Heart left ventricle (tissue), 16 donors: Measurements from ENCODE around the gene SMIM44. TPM values are rescaled to one million over a fixed set of nuclear protein-coding genes. Genes with fewer than 3 reads are reported as not detected.

Source experiments
- ATAC-seq, 4 donors: fragments of 200-7000 bp; cut with Tn5 transposase; one replicate each; pipeline ENCODE4 v1.9.1; 2020 to 2022; ENCODE audit warnings: moderate library complexity in 4 of 4, mild to moderate bottlenecking in 3 of 4, moderate number of reproducible peaks in 1 of 4
- DNase-seq, 5 donors: peaks; one replicate each; pipeline ENCODE4 v3.0.0-alpha.2; 2020
- H3K27ac ChIP-seq, 12 donors: fragments of 200-600 bp; sonication (generic) in 4 of 12; one replicate each; pipeline versions ENCODE4 v1.5.0 to v1.8.0; 2016 to 2022; ENCODE audit warnings: mild to moderate bottlenecking in 2 of 12
- H3K27me3 ChIP-seq, 9 donors: fragments of 200-600 bp; sonication (generic) in 2 of 9; one replicate each; pipeline versions ENCODE4 v1.5.1 to v1.8.0; 2016 to 2022; ENCODE audit warnings: mild to moderate bottlenecking in 3 of 9
- H3K36me3 ChIP-seq, 9 donors: fragments of 200-600 bp; sonication (generic) in 2 of 9; one replicate each; pipeline versions ENCODE4 v1.5.0 to v1.8.0; 2018 to 2022; ENCODE audit warnings: mild to moderate bottlenecking in 2 of 9
- H3K4me1 ChIP-seq, 12 donors: fragments of 200-600 bp; sonication (generic) in 4 of 12; one replicate each; pipeline versions ENCODE4 v1.5.0 to v1.8.0; 2016 to 2022; ENCODE audit warnings: mild to moderate bottlenecking in 3 of 12
- H3K4me3 ChIP-seq, 12 donors: fragments of 200-600 bp; sonication (generic) in 4 of 12; one replicate each; pipeline versions ENCODE4 v1.5.0 to v1.8.0; 2017 to 2022; ENCODE audit warnings: mild to moderate bottlenecking in 9 of 12, moderate library complexity in 4 of 12
- H3K9me3 ChIP-seq, 12 donors: fragments of 200-600 bp; sonication (generic) in 4 of 12; one replicate each; pipeline versions ENCODE4 v1.5.0 to v1.8.0; 2016 to 2022; ENCODE audit warnings: mild to moderate bottlenecking in 1 of 12
- CTCF ChIP-seq, 12 donors: fragments of 200-600 bp; sonication (generic) in 4 of 12; IDR thresholded peaks; one replicate each; pipeline versions ENCODE4 v1.5.0 to v1.8.0; 2018 to 2022; ENCODE audit warnings: antibody characterized with exemption in 12 of 12, mild to moderate bottlenecking in 5 of 12
- POLR2A ChIP-seq, 2 donors: fragments of 450-650 bp; IDR thresholded peaks; one replicate each; pipeline ENCODE4 v1.6.1; 2017; ENCODE audit warnings: antibody characterized with exemption in 2 of 2, mild to moderate bottlenecking in 2 of 2, moderate library complexity in 2 of 2
- WGBS, 4 donors: extraction: QIAGEN DNeasy Blood & Tissue Kit in 2 of 4; methylation state at CpG; one replicate each; pipeline versions ENCODE4 v1.1.5 to v1.1.7; 2013 to 2018; 5-methylcytosine and 5-hydroxymethylcytosine counted together
- intact Hi-C, 10 donors: fragments of 100-400 bp; cut with DNase I; formaldehyde crosslinking; loops; one replicate each; pipeline versions ENCODE4 v1.11.1 to v1.14.2; 2022
- polyA plus RNA-seq, 2 donors: library from polyadenylated mRNA; stranded (reverse); fragments of 200-250 nt; gene quantifications; one replicate each; pipeline ENCODE4 v1.2.3, GENCODE V29; 2013
- total RNA-seq, 9 donors: library from RNA; depleted of rRNA in 2 of 9; stranded (reverse); fragments of >200 nt in 2 of 9; fragmentation: NEBNext Ultra II Directional in 3 of 9; extraction: Animal tissue kit (Norgen Biotek cat#: 25700) in 3 of 9; gene quantifications; one replicate each; pipeline versions ENCODE4 v1.1.0 to v1.2.4, GENCODE V29; 2016 to 2023
- donor health status: ischemic (EF 13 %, LVEDD 7.1; RV severe dilation, severe dysfunction).
- donor health status: healthy with polysubstance abuse.
- donor health status: DM: no; HTN: yes; CAD: no.
- donor health status: DM: no; HTN: no; CAD: no.
- donor health status: ischemic (EF 25% LVEDD 6.9; RV normal size, moderate dysfunction).
- donor health status: ischemic (EF 25% LVEDD 5.7; RV mildly dilated, moderate dysfunction).
- donor health status: healthy.
- donor health status: DM: yes; HTN: yes; CAD: no.
- donor health status: ischemic (EF 35%, LVEDD 5.7; RV mildly dilated, moderate dysfunction).
- donor health status: nonischemic (EF 11% LVEDD 7.7; RV severe dilation, severe dysfunction).
- donor health status: DM: yes; HTN: yes; CAD: no.
- donor health status: PGD.
- donor health status: ischemic (EF 29% LVEDD 5.4; RV normal size, mild dysfunction).
- donor health status: nonischemic (EF 23%, LVEDD 6.1; RV moderate dilation, normal function).

SMIM44 gene
- total and polyA plus RNA-seq, 11 donors, result not detected

- Histone ChIP-seq H3K36me3 (no peaks in the 10 kb centered on the region), H3K9me3 (no peaks in the 10 kb centered on the region), H3K27me3 (peaks cover 10 to 34% (median 25%) of the 10 kb centered on the region in 9 donors), H3K4me1 (peaks cover 0 to 5% (median 0%) of the 10 kb centered on the region in 12 donors), H3K27ac (no peak overlapping the region), H3K4me3 (no peak overlapping the region)
- DNase-seq (no peak), ATAC-seq (no peak)
- TF ChIP-seq POLR2A (IDR thresholded peaks at IDR 0.05), result no peak
- no peak for TF ChIP-seq CTCF (IDR thresholded peaks at IDR 0.05)
- intact Hi-C loops, result loop anchor here in 2 of 10 donors (5.0 to 10.0 kb wide), 2 partner anchors 155 to 253 kb away; partner anchors contain the start of gene CELF5 (in 1 of the 2)
Measured at GRCh38 chr19:3477506-3477905, 5.7 kb downstream of the SMIM44 start.

GRCh38 chr19:3476830-3477229 is 6.4 kb downstream of the SMIM44 start:
- no peak overlapping the region for H3K4me3 ChIP-seq
- peaks cover 0 to 10% (median 3%) of the 10 kb centered on the region in 12 donors for H3K4me1 ChIP-seq
- H3K36me3 ChIP-seq, result no peaks in the 10 kb centered on the region
- peaks cover 3 to 27% (median 18%) of the 10 kb centered on the region in 9 donors for H3K27me3 ChIP-seq
- no peak for TF ChIP-seq POLR2A (IDR thresholded peaks at IDR 0.05)
- TF ChIP-seq CTCF (IDR thresholded peaks at IDR 0.05), result no peak
- intact Hi-C loops, result loop anchor here in 2 of 10 donors (5.0 to 10.0 kb wide), 2 partner anchors 155 to 252 kb away; partner anchors contain the start of gene CELF5 (in 1 of the 2)
- ATAC-seq (no peak), DNase-seq (no peak)
- 72 to 88% (median 86%) methylated on average over 2 of the region's 2 CpGs for WGBS, 4 donors
- no peak overlapping the region for H3K27ac ChIP-seq
- H3K9me3 ChIP-seq, result no peaks in the 10 kb centered on the region

GRCh38 chr19:3475449-3475848 is 7.8 kb downstream of the SMIM44 start:
- Histone ChIP-seq H3K9me3 (no peaks in the 10 kb centered on the region), H3K4me3 (no peak overlapping the region), H3K27me3 (peaks cover 0 to 15% (median 4%) of the 10 kb centered on the region in 9 donors), H3K4me1 (peaks cover 0 to 14% (median 3%) of the 10 kb centered on the region in 12 donors), H3K27ac (no peak overlapping the region), H3K36me3 (no peaks in the 10 kb centered on the region)
- intact Hi-C loops, result loop anchor here in 2 of 10 donors (5.0 to 10.0 kb wide), 2 partner anchors 153 to 251 kb away; partner anchors contain the start of gene CELF5 (in 1 of the 2)
- TF ChIP-seq POLR2A (IDR thresholded peaks at IDR 0.05) (no peak), CTCF (IDR thresholded peaks at IDR 0.05) (no peak)
- DNase-seq (no peak), ATAC-seq (no peak)
- WGBS, 4 donors, result 79 to 83% (median 81%) methylated on average over 4 of the region's 4 CpGs

- DNase-seq, result no peak
- no peak overlapping the region for H3K4me3 ChIP-seq
- ATAC-seq, result no peak
- intact Hi-C loops, result loop anchor here in 6 of 10 donors (1.0 to 10.0 kb wide), 7 partner anchors 37 to 250 kb away; partner anchors contain the start of gene CELF5 (in 1 of the 6)
- peaks cover 0 to 7% (median 0%) of the 10 kb centered on the region in 9 donors for H3K27me3 ChIP-seq
- peaks cover 0 to 14% (median 3%) of the 10 kb centered on the region in 12 donors for H3K4me1 ChIP-seq
- TF ChIP-seq POLR2A (IDR thresholded peaks at IDR 0.05) (no peak), CTCF (IDR thresholded peaks at IDR 0.05) (no peak)
- no peaks in the 10 kb centered on the region for H3K36me3 ChIP-seq
- 67 to 81% (median 72%) methylated on average over 2 of the region's 2 CpGs for WGBS, 4 donors
- H3K9me3 ChIP-seq, result no peaks in the 10 kb centered on the region
- no peak overlapping the region for H3K27ac ChIP-seq
Measured at GRCh38 chr19:3474614-3475013, 8.6 kb downstream of the SMIM44 start.
